ENCODE results near the gene GATAD2A. TPM values are rescaled to one million over a fixed set of nuclear protein-coding genes. Genes with fewer than 3 reads are reported as not detected.

Gene GATAD2A
- total and polyA plus RNA-seq, 2 of the 8 experiments (the other 6 are each of a cell fraction or from before 2014, with no cell fraction given): 38.4 to 205 TPM

DNA sequence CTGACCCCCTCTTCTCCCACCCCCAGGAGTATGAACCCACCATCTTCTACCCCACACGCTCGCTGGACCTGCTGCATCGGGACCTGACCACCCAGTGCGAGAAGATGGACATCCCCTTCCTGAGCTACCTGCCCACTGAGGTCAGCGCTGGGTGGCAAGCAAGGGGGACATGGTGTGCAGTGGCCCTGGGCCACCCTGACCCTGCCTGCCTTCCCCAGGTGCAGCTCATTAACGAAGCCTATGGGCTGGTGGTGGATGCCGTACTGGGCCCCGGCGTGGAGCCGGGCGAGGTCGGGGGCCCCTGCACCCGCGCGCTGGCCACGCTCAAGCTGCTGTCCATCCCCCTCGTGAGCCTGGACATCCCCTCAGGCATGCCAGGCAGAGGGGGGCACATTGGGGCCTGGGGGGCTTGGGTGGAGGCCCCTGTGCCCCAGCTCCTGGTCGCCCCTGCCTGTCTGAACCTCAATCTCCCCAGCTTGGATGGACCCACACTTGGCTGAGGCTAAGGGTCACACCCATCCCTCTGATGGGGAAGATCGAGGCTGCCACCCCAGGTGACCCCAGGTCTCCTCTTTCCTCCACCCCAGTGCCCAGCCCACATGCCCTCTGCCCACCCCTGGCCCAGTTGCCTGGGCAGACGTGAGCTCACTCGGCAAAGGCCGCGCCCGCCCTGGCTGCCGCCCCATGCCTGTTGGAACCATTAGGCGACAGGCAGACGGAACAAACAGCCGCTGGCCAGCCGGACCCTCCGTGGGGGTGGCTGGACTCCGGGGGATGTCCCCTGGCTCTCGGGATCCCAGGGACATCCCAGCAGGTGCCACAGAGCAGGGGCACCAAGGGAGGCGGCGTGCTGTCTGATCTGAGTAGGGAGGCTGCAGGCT lies 130.1 kb downstream of the GATAD2A start:
- WGBS, 2 experiments (ENCODE audit: extremely low coverage in 1 of 2, insufficient coverage in 1 of 2, insufficient read length in 1 of 2, insufficient replicate concordance in 2 of 2, low coverage in 1 of 2, low lambda C conversion rate in 2 of 2, missing lambda C conversion rate in 1 of 2): 93% methylated on average over 22 of the region's 34 CpGs; no CpG with 5 or more reads in 1 of the 2 experiments
- H4K8ac ChIP-seq (ENCODE audit: extremely low read depth, insufficient read depth, low read length): peak overlapping the region; percentile 12; the same call in 1 of the 2 replicates
- H4K20me1 ChIP-seq (replicated peaks in 1 of 2; ENCODE audit: control insufficient read depth in 1 of 2, insufficient read depth in 2 of 2, low read length in 2 of 2): peaks cover 3 to 12% of the 10 kb centered on the region in 2 experiments
- H3K4me1 ChIP-seq (replicated peaks in 1 of 4; ENCODE audit: control insufficient read depth in 3 of 4, insufficient read depth in 4 of 4, low read length in 3 of 4): peaks cover 0 to 6% (median 3%) of the 10 kb centered on the region in 4 experiments; a peak in 3 of 7 replicates
- ChIA-PET CTCF (ENCODE audit: partially characterized antibody) (interaction anchor here (0.6 to 8.2 kb wide), 8 partner anchors 10 to 171 kb away, joined by 3 to 104 read pairs (median 4); no protein-coding TSS in a partner anchor), POLR2A (ENCODE audit: partially characterized antibody) (interaction anchor here (0.8 to 1.9 kb wide), 11 partner anchors 8 to 113 kb away, joined by 3 to 6 read pairs (median 4); partner anchors contain the start of genes GMIP, NDUFA13 and TSSK6)
- no peak for FAIRE-seq
- no peak overlapping the region for H3K27ac ChIP-seq (ENCODE audit: low read depth, low read length)
- H4K91ac ChIP-seq (replicated peaks; ENCODE audit: insufficient read length, low read length): no peak overlapping the region
- H2BK15ac ChIP-seq (ENCODE audit: low read length): no peak overlapping the region
- no peak overlapping the region for H3K4ac ChIP-seq (replicated peaks; ENCODE audit: insufficient read length, low read depth, low read length)
- no peaks in the 10 kb centered on the region for H3K36me3 ChIP-seq (ENCODE audit: control insufficient read depth in 2 of 4, insufficient read depth in 4 of 4, low read length in 3 of 4)
- no peak overlapping the region for H3K18ac ChIP-seq (ENCODE audit: extremely low read depth, low read length)
- H3K4me2 ChIP-seq (ENCODE audit: insufficient read depth in 1 of 2, low read depth in 2 of 2, low read length in 2 of 2): no peak overlapping the region
- no peak overlapping the region for H2AK5ac ChIP-seq (ENCODE audit: low read depth, low read length)
- H2BK12ac ChIP-seq (ENCODE audit: low read depth, low read length): 0 out of 2 replicates have a peak overlapping the region, but pooled peaks have one; percentile 17
- H3K23ac ChIP-seq (ENCODE audit: insufficient read length): no peak overlapping the region
- H2BK5ac ChIP-seq (ENCODE audit: low read depth, low read length): no peak overlapping the region
- no peak overlapping the region for H2BK120ac ChIP-seq (replicated peaks; ENCODE audit: low read depth, low read length)
- no peak overlapping the region for H4K5ac ChIP-seq (ENCODE audit: insufficient read length, low read depth, low read length)
- H3K9me3 ChIP-seq (ENCODE audit: insufficient read depth in 2 of 2, low read depth in 1 of 2, low read length in 1 of 2): peaks cover 0 to 4% of the 10 kb centered on the region in 2 experiments; a peak in 1 of 4 replicates
- H3K23me2 ChIP-seq (ENCODE audit: low read depth, low read length): peaks cover 6% of the 10 kb centered on the region; the same call in 1 of the 2 replicates
- TF ChIP-seq YY1 (IDR thresholded peaks at IDR 0.05; ENCODE audit: low read depth, low read length) (no peak), KDM1A (IDR thresholded peaks at IDR 0.05; ENCODE audit: borderline replicate concordance, low read length) (no peak), SP2 (IDR thresholded peaks at IDR 0.05; ENCODE audit: low read length) (no peak), RXRA (IDR thresholded peaks at IDR 0.05; ENCODE audit: insufficient read depth, low read depth, low read length) (no peak), JUN (IDR thresholded peaks at IDR 0.05; ENCODE audit: low read depth, low read length) (no peak)
- TF ChIP-seq, protein P1, sequence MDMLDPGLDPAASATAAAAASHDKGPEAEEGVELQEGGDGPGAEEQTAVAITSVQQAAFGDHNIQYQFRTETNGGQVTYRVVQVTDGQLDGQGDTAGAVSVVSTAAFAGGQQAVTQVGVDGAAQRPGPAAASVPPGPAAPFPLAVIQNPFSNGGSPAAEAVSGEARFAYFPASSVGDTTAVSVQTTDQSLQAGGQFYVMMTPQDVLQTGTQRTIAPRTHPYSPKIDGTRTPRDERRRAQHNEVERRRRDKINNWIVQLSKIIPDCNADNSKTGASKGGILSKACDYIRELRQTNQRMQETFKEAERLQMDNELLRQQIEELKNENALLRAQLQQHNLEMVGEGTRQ (IDR thresholded peaks at IDR 0.05; ENCODE audit: low read length): no peak
- no peak overlapping the region for H3K56ac ChIP-seq (replicated peaks; ENCODE audit: insufficient read length, low read depth, low read length)
- H2AFZ ChIP-seq (ENCODE audit: low read length): no peak overlapping the region
- no peak overlapping the region for H3K4me3 ChIP-seq (ENCODE audit: extremely low read depth in 1 of 4, insufficient read depth in 2 of 4, low read depth in 3 of 4, low read length in 4 of 4)
- H3K79me2 ChIP-seq (ENCODE audit: control insufficient read depth in 1 of 2, insufficient read depth in 2 of 2, low read length in 2 of 2): no peaks in the 10 kb centered on the region
- DNase-seq (ENCODE audit: low read depth in 1 of 2, low spot score in 2 of 2): no peak
- no peak overlapping the region for H3K14ac ChIP-seq (ENCODE audit: insufficient read length)
- H3K79me1 ChIP-seq (ENCODE audit: low read depth, low read length): no peaks in the 10 kb centered on the region
- no peak overlapping the region for H2BK20ac ChIP-seq (ENCODE audit: low read length)
- H3K9ac ChIP-seq (replicated peaks in 1 of 4; ENCODE audit: extremely low read depth in 1 of 4, low read depth in 3 of 4, low read length in 3 of 4): no peak overlapping the region
- H3K27me3 ChIP-seq (replicated peaks in 1 of 4; ENCODE audit: control insufficient read depth in 3 of 4, extremely low read depth in 1 of 4, insufficient read depth in 3 of 4, low read length in 3 of 4): peaks cover 6 to 24% (median 20%) of the 10 kb centered on the region in 4 experiments

Measured in H1 (cell line).